GM19099 (cell line): ENCODE measurements around the gene CHEK2.

Experiments used
- POLR2A ChIP-seq: IDR thresholded peaks from 3 replicates; pipeline ENCODE4 v1.6.1; 2011; ENCODE audit warnings: low read depth; ENCODE audit not compliant: insufficient read length; ENCODE audit errors: extremely low read depth

The CHEK2 gene

DNA sequence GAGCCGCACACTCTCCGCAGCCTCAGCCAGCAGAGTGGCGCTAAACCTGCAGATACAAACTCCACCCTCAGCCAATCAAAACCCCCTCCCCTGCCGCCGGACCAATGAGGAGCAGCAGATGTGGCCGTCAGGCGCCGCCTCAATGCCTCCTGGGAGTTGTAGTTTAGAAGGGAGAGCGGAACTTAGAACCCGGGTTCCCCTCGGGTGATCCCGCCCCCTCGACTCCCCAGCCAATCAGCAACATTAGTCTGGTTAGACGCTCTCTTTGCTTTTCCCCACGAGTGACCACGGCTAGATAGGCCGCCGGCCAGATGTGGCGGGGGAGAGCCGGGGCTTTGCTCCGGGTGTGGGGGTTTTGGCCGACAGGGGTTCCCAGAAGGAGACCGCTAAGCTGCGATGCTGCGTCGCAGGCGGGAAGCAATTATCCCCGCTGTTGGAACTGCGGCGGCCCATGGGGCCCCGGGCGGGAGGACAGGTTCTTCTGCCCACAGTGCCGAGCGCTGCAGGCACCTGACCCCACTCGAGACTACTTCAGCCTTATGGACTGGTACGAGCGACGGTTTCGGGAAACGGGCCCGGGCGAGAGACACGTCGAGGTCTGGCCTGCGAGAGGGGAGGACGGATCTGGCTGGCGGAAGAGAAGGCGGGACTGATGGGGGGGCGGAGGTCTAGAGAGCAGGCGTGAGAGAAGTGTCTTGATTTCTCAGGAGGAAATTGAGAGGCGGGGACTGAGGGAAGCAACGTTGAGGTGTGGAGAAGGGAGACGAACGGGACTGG, at the start of gene CHEK2, which contains the start of gene HSCB:
Gene CHEK2, minus strand, starts transcription at position 36 of the 777 bp plus-strand sequence. CDS start 7,099 bp downstream, outside the sequence.
Gene HSCB, plus strand, starts transcription at position 255 of the 777 bp plus-strand sequence. Its CDS starts 57 bp downstream, at position 312.
- peak; percentile 75 for TF ChIP-seq POLR2A

DNA sequence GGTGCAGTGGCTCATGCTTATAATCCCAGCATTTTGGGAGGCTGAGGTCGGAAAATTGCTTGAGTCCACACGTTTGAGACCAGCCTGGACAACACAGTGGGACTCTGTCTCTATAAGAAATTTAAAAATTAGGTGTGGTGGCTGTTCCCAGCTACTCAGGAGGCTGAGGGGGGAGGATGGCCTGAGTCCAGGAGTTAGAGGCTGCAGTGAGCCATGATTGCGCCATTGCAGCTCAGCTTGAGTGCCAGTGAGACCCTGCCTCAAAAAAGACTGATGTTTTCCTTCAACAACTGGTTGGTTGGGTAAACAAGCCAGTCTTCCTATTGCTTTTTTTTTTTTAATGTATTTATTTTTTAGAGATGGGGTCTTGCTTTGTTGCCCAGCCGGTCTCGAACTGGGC, 49.5 kb upstream of the CHEK2 start:
- TF ChIP-seq POLR2A: no peak

- no peak for TF ChIP-seq POLR2A
Observed at GRCh38 chr22:28788601-28789000, 47.0 kb upstream of the CHEK2 start.

GRCh38 chr22:28783786-28784671, 42.4 kb upstream of the CHEK2 start:
- TF ChIP-seq POLR2A: no peak

DNA sequence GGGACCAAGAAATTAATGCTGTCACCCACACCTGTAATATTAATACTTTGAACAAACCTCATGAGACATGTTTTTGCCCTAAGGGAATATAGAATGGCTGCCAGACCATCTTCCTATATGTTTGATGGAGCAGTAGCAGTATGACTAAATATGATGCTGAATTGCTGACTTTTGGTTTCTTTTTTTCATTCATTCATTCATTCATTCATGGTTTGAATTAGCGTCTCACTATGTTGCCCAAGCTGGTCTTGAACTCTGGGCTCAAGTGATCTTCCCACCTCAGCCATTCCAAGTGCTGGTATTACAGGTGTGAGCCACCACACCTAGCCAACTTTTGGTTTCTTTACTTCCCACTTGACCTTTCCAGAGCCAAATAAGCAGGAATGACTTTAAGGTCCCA, 38.7 kb upstream of the CHEK2 start:
- TF ChIP-seq POLR2A: no peak

DNA sequence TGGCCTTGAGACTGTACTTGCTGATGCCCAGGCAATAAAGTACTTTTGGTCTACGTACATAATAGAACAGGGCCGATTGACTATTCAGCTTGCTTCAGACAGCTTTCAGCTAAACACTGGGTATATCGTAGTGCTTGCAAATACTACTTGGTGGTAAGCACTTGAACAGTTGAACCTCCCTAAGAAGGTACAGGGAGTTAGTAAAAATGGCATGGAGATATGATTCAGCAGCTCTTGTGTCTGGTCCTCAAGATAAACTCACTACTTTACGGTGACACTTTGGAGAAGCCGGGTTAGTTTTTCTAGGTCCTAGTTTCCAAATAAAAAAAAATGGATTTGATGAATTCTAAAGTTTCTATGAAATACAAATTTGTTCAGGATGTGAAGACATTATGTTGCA, 38.2 kb upstream of the CHEK2 start:
- TF ChIP-seq POLR2A: no peak

- TF ChIP-seq POLR2A: no peak
Observed at GRCh38 chr22:28774378-28774777, 32.8 kb upstream of the CHEK2 start.

- peak; percentile 25 for TF ChIP-seq POLR2A
Observed at GRCh38 chr22:28773461-28773867, 31.8 kb upstream of the CHEK2 start.

- peak; percentile 84 for TF ChIP-seq POLR2A
Observed at GRCh38 chr22:28772633-28773460, 31.2 kb upstream of the CHEK2 start, which contains the start of gene CCDC117. CCDC117 (plus strand) TSS chr22:28772695; CDS start chr22:28772850, 155 bp downstream.

DNA sequence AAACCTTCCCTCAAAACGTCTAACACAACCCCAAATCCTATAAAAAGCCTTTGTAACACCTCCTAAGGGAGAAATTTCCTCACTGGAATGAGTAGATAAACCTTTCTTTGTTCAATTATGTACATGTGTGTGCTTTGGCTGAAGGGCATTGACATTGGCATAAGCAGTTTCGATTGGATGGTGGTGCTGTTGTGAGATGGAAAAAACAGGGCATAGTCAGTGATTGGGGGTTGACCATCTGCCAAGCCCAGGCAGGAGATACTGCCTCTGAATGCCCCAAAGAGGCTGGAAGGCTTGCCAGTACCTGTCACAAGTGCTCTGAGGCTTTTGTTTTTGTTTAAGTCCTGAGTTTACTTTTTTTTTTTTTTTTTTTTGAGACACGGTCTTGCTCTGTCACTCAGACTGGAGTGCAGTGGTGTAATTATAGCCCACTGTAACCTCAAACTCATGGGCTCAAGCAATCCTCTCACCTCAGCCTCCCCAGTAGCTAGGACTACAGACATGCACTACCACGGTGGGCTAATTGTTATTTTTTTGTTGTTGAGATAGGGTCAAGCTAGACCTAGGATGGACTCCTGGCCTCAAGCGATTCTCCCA, 29.7 kb upstream of the CHEK2 start:
- no peak for TF ChIP-seq POLR2A

- no peak for TF ChIP-seq POLR2A
Observed at GRCh38 chr22:28769394-28770085, 27.9 kb upstream of the CHEK2 start.

GRCh38 chr22:28768701-28769393, 27.2 kb upstream of the CHEK2 start:
- TF ChIP-seq POLR2A: no peak

DNA sequence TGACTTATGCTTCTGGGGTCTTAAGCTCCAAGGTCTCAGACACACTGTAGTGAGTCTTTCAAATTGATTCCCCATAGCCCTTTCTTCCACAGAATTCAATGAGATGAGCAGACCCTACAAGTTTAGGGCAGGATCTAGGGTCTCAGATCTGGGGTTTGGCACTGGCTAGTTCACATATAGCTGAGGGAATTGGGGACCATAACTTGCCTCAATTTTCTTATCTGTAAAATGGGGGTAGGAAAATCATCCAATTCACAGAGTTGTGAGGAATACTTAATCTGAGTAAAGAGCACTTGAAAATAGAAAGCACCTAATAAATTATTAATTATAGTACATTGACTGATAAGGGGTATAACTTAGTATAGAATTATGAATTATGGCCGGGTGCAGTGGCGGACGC, 25.0 kb upstream of the CHEK2 start:
- no peak for TF ChIP-seq POLR2A

- TF ChIP-seq POLR2A: no peak
Observed at GRCh38 chr22:28761449-28761755, 19.8 kb upstream of the CHEK2 start.
